Measurements from ENCODE around the gene OR4A15. TPM values are rescaled to one million over a fixed set of nuclear protein-coding genes. Genes with fewer than 3 reads are reported as not detected.

The OR4A15 gene
- not detected for total RNA-seq

DNA sequence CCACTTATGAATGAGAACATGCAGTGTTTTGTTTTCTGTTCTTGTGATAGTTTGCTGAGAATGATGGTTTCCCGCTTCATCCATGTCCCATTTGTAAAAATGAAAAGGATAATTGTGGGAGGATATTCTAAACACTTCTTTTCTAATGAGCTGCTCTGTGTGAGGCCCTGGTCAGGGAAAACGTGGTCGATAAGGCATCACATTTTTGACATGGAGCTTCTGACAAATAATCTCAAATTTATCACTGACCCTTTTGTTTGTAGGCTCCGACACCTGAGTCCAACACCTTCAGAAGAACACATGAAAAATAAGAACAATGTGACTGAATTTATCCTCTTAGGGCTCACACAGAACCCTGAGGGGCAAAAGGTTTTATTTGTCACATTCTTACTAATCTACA lies at the start of gene OR4A15:
Gene OR4A15 (plus strand): TSS at position 301 of the 400 bp plus-strand sequence. CDS start 0 bp downstream, at position 301.
- Mint-ChIP-seq H3K36me3 (ENCODE audit: insufficient read depth in 2 of 2) (peaks cover 2 to 3% of the 10 kb centered on the region in 2 donors), H3K27ac (no peak within 1 kb of the TSS), H3K4me1 (ENCODE audit: low read depth) (no peaks in the 10 kb centered on the region), H3K9me3 (peaks cover 11 to 16% of the 10 kb centered on the region in 2 donors), H3K27me3 (ENCODE audit: low read depth) (no peaks in the 10 kb centered on the region), H3K4me3 (no peak within 1 kb of the TSS)
- DNase-seq (no peak), ATAC-seq (replicated peaks in 1 of 2) (no peak)

DNA sequence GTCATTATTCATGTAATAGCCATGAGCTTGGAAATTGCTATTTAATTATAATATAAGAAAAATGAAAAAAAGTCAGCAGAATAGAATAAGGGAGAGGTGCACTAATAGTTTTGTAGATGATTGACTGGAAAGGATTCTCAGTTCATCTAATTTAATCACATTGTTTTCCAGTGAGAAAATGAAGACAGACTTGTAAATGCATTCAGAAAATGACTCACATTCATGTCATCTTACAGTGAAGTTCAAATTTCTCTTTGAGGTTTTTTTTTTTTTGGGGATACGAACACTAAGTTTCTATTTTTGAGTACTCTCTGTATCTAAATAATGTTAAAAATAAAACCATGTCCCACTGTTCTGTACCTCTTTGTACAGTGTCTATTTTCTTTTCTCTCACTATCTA lies 43.3 kb upstream of the OR4A15 start:
- ATAC-seq (replicated peaks in 1 of 2) (no peak), DNase-seq (no peak)
- no peak overlapping the region for H3K4me3 Mint-ChIP-seq
- no peak overlapping the region for H3K27ac Mint-ChIP-seq
- no peaks in the 10 kb centered on the region for H3K27me3 Mint-ChIP-seq (ENCODE audit: low read depth)
- no peaks in the 10 kb centered on the region for H3K36me3 Mint-ChIP-seq (ENCODE audit: insufficient read depth in 2 of 2)
- peaks cover 9 to 15% of the 10 kb centered on the region in 2 donors for H3K9me3 Mint-ChIP-seq
- H3K4me1 Mint-ChIP-seq (ENCODE audit: low read depth): no peaks in the 10 kb centered on the region

DNA sequence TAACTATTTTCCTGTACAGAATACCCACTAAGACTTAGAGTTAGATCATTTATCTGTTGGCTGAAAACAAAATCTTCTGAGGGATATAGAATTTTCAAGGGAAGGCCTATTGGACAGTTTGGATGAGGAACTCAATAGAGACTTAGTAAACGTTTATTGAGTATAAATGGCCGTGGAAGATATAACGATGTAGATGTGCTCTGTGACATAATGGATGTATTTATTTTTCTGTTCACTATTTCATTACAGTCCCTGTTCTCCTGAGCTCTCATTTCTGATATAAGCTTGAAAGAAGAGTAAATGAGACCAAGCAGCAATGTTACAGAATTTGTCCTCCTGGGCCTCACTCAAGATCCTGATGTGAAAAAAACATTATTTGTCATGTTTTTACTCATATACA lies 24.9 kb upstream of the OR4A15 start, which contains the start of gene OR4A16:
Gene OR4A16 (plus strand): TSS at position 301 of the 400 bp plus-strand sequence. CDS start 0 bp downstream, at position 301.
- H3K4me1 Mint-ChIP-seq (ENCODE audit: low read depth): no peaks in the 10 kb centered on the region
- H3K4me3 Mint-ChIP-seq: no peak within 1 kb of the TSS
- H3K9me3 Mint-ChIP-seq: peaks cover 6 to 10% of the 10 kb centered on the region in 2 donors
- no peak for DNase-seq
- no peaks in the 10 kb centered on the region for H3K27me3 Mint-ChIP-seq (ENCODE audit: low read depth)
- no peak for ATAC-seq (replicated peaks in 1 of 2)
- H3K27ac Mint-ChIP-seq: no peak within 1 kb of the TSS
- no peaks in the 10 kb centered on the region for H3K36me3 Mint-ChIP-seq (ENCODE audit: insufficient read depth in 2 of 2)

GRCh38 chr11:55345306-55345705 lies 22.5 kb upstream of the OR4A15 start:
- no peaks in the 10 kb centered on the region for H3K27me3 Mint-ChIP-seq (ENCODE audit: low read depth)
- DNase-seq: no peak
- H3K9me3 Mint-ChIP-seq: peaks cover 11 to 13% of the 10 kb centered on the region in 2 donors
- H3K27ac Mint-ChIP-seq: no peak overlapping the region
- no peak for ATAC-seq (replicated peaks in 1 of 2)
- H3K36me3 Mint-ChIP-seq (ENCODE audit: insufficient read depth in 2 of 2): no peaks in the 10 kb centered on the region
- no peaks in the 10 kb centered on the region for H3K4me1 Mint-ChIP-seq (ENCODE audit: low read depth)
- no peak overlapping the region for H3K4me3 Mint-ChIP-seq

GRCh38 chr11:55349032-55349431 lies 18.7 kb upstream of the OR4A15 start:
- no peak for ATAC-seq (replicated peaks in 1 of 2)
- no peaks in the 10 kb centered on the region for H3K4me1 Mint-ChIP-seq (ENCODE audit: low read depth)

DNA sequence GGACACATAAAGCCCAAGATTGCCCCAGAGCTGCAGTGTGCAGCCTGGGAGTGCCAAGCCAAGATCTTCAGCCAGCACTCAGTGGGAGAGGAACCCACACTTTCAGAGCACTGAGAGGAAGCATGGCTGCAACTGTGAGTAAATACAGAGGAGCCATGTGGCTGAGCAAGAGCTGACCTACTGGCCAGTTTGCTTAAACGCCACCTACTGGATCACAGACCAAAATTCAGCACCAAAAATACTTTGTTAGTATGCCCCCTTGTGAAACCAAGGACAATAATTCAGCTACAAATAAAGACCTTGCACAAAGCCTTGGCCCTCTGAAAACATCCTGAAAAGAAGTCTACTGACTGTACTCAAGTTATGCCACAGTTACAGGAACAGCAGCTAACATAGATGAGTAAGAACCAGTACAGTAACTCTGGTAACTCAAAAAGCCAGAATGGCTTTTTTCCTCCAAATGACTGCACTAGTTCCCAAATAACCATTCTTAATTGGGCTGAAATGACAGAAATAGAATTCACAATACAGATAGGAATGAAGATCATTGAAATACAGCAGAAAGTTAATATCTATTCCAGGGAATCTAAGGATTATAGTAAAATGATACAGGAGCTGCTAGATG lies 10.1 kb upstream of the OR4A15 start:
- Mint-ChIP-seq H3K27me3 (ENCODE audit: low read depth) (no peaks in the 10 kb centered on the region), H3K27ac (no peak overlapping the region), H3K4me1 (ENCODE audit: low read depth) (no peaks in the 10 kb centered on the region), H3K36me3 (ENCODE audit: insufficient read depth in 2 of 2) (peaks cover 0 to 1% of the 10 kb centered on the region in 2 donors), H3K4me3 (no peak overlapping the region), H3K9me3 (peaks cover 10 to 18% of the 10 kb centered on the region in 2 donors)
- DNase-seq: no peak
- ATAC-seq (replicated peaks in 1 of 2): no peak

More at GRCh38 chr11:55349032-55349431, 18.7 kb upstream of the OR4A15 start:
- DNase-seq: no peak
- no peaks in the 10 kb centered on the region for H3K27me3 Mint-ChIP-seq (ENCODE audit: low read depth)
- H3K9me3 Mint-ChIP-seq: peaks cover 9 to 10% of the 10 kb centered on the region in 2 donors
- H3K27ac Mint-ChIP-seq: no peak overlapping the region
- peaks cover 0 to 1% of the 10 kb centered on the region in 2 donors for H3K36me3 Mint-ChIP-seq (ENCODE audit: insufficient read depth in 2 of 2)
- no peak overlapping the region for H3K4me3 Mint-ChIP-seq

DNA sequence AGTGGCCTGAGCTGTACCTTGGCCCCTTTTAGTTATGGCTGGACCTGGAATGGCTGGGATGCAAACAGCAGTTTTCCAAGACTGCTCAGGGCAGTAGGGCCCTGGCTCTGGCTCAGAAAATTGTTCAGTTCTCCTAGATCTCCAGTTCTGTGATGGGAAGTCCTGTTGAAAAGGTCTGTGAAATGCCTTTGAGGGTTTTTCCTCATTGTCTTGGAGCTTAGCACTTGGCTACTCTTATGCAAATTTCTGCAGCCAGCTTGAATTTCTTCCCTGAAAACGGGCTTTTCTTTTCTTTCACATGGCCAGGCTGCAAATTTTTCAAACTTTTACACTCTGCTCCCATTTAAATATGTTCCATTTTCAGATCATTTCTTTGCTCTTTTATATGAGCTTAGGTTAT lies 33.2 kb downstream of the OR4A15 start:
- Mint-ChIP-seq H3K4me3 (no peak overlapping the region), H3K36me3 (ENCODE audit: insufficient read depth in 2 of 2) (peaks cover 0 to 5% of the 10 kb centered on the region in 2 donors), H3K9me3 (peaks cover 13 to 16% of the 10 kb centered on the region in 2 donors), H3K4me1 (ENCODE audit: low read depth) (no peaks in the 10 kb centered on the region), H3K27ac (no peak overlapping the region), H3K27me3 (ENCODE audit: low read depth) (no peaks in the 10 kb centered on the region)
- no peak for ATAC-seq (replicated peaks in 1 of 2)
- no peak for DNase-seq

Other genes starting within 250 kb of the OR4A15 start
- gene TRIM48, start 105.8 kb upstream of the OR4A15 start, total RNA-seq: not detected
- gene OR4A16, start 24.8 kb upstream of the OR4A15 start, total RNA-seq: not detected
- not detected for gene OR4C15, start 186.5 kb downstream of the OR4A15 start, total RNA-seq
- not detected for gene OR4C16, start 204.2 kb downstream of the OR4A15 start, total RNA-seq
- not detected for gene OR4C11, start 239.7 kb downstream of the OR4A15 start, total RNA-seq